Mesendoderm (in vitro differentiated cells): ENCODE measurements around the gene TTC23L.
A peak's percentile ranks its signal among the peaks of the same experiment; 100 is the strongest.

Experiments used
- DNase-seq: peaks from one replicate; pipeline ENCODE4 v3.0.0; 2013
- H2AK5ac ChIP-seq: 2 replicates; pipeline ENCODE4 v1.6.1; 2013; ENCODE audit warnings: low read length, inconsistent platforms
- H2BK120ac ChIP-seq: 2 replicates; pipeline ENCODE4 v1.6.1; 2013; ENCODE audit warnings: low read depth, mild to moderate bottlenecking, low read length, moderate library complexity, mixed read lengths
- H2BK15ac ChIP-seq: replicated peaks from 2 replicates; pipeline ENCODE4 v1.6.1; 2013; ENCODE audit warnings: low read depth, mild to moderate bottlenecking, moderate library complexity
- H2BK5ac ChIP-seq: 2 replicates; pipeline ENCODE4 v1.6.1; 2013; ENCODE audit warnings: low read length, inconsistent platforms
- H3K18ac ChIP-seq: 2 replicates; pipeline ENCODE4 v1.6.1; 2013; ENCODE audit warnings: mild to moderate bottlenecking, low read length, mixed read lengths
- H3K23ac ChIP-seq: one replicate; pipeline ENCODE4 v1.6.1; 2013; ENCODE audit warnings: low read length
- H3K27ac ChIP-seq: 2 replicates; pipeline ENCODE4 v1.5.1; 2013; ENCODE audit warnings: low read depth, mild to moderate bottlenecking, inconsistent platforms, low read length, moderate library complexity
- H3K27me3 ChIP-seq: 2 replicates; pipeline ENCODE4 v1.6.1; 2013; ENCODE audit warnings: low read length, control low read depth, mild to moderate bottlenecking, inconsistent platforms; ENCODE audit not compliant: insufficient read depth, poor library complexity
- H3K36me3 ChIP-seq: 2 replicates; pipeline ENCODE4 v1.6.1; 2013; ENCODE audit warnings: low read length, inconsistent platforms; ENCODE audit not compliant: control insufficient read depth, insufficient read depth
- H3K4ac ChIP-seq: one replicate; pipeline ENCODE4 v1.6.1; 2013; ENCODE audit warnings: low read depth, mild to moderate bottlenecking, low read length, moderate library complexity
- H3K4me1 ChIP-seq: 2 replicates; pipeline ENCODE4 v1.6.1; 2013; ENCODE audit warnings: low read depth, low read length, inconsistent platforms; ENCODE audit not compliant: control insufficient read depth
- H3K4me2 ChIP-seq: 2 replicates; pipeline ENCODE4 v1.6.1; 2013; ENCODE audit warnings: low read length
- H3K4me3 ChIP-seq: 2 replicates; pipeline ENCODE4 v1.5.1; 2013; ENCODE audit warnings: mild to moderate bottlenecking, low read length
- H3K56ac ChIP-seq: one replicate; pipeline ENCODE4 v1.6.1; 2013; ENCODE audit warnings: low read length
- H3K79me1 ChIP-seq: 2 replicates; pipeline ENCODE4 v1.6.1; 2013; ENCODE audit warnings: low read length, inconsistent platforms
- H3K79me2 ChIP-seq: 2 replicates; pipeline ENCODE4 v1.6.1; 2013; ENCODE audit warnings: mild to moderate bottlenecking, low read length; ENCODE audit not compliant: control insufficient read depth, insufficient read depth
- H3K9ac ChIP-seq: 2 replicates; pipeline ENCODE4 v1.6.1; 2013; ENCODE audit warnings: low read length, inconsistent platforms
- H4K5ac ChIP-seq: one replicate; pipeline ENCODE4 v1.6.1; 2013; ENCODE audit warnings: low read length
- H4K8ac ChIP-seq: one replicate; pipeline ENCODE4 v1.6.1; 2013; ENCODE audit warnings: low read depth, mild to moderate bottlenecking, control low read depth, low read length, moderate library complexity
- WGBS: extraction: QIAGEN DNeasy Blood & Tissue Kit; methylation state at CpG from one replicate; pipeline ENCODE4 v1.1.7; 2013; ENCODE audit warnings: low lambda C conversion rate, missing lambda C conversion rate; ENCODE audit not compliant: insufficient coverage; ENCODE audit errors: extremely low coverage; 5-methylcytosine and 5-hydroxymethylcytosine counted together

The TTC23L gene

DNA sequence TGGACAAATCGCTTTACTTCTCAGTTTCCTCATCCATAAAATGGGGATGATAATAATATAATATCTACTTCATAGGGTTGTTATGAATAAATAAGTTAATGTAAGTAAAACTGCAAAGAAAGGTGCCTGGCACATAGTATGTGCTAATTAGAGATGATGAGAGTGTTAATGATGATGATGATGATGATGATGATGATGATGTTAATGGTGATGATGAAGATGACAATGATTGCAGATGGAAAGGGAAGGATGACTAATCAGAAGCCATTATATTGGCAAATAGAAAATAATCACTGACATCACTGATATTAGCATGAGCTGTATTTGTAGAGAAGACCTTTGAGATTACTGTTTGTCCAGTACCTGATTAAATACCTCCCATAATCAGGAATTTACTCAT lies 55.8 kb downstream of the TTC23L start:
- no peak overlapping the region for H3K9ac ChIP-seq
- H4K8ac ChIP-seq = no peak overlapping the region
- no peak overlapping the region for H2BK5ac ChIP-seq
- no peak overlapping the region for H4K5ac ChIP-seq
- H3K36me3 ChIP-seq = no peaks in the 10 kb centered on the region
- H3K23ac ChIP-seq = no peak overlapping the region
- DNase-seq = no peak
- H3K79me1 ChIP-seq = no peaks in the 10 kb centered on the region
- WGBS = no CpG with 5 or more reads among the region's 1 CpG
- no peak overlapping the region for H2BK120ac ChIP-seq
- H3K4me2 ChIP-seq = no peak overlapping the region
- no peak overlapping the region for H3K4ac ChIP-seq
- no peaks in the 10 kb centered on the region for H3K4me1 ChIP-seq
- no peak overlapping the region for H3K18ac ChIP-seq
- no peaks in the 10 kb centered on the region for H3K27me3 ChIP-seq
- H2AK5ac ChIP-seq = no peak overlapping the region
- no peak overlapping the region for H2BK15ac ChIP-seq
- no peak overlapping the region for H3K56ac ChIP-seq
- H3K4me3 ChIP-seq = no peak overlapping the region
- no peaks in the 10 kb centered on the region for H3K79me2 ChIP-seq
- H3K27ac ChIP-seq = no peak overlapping the region

DNA sequence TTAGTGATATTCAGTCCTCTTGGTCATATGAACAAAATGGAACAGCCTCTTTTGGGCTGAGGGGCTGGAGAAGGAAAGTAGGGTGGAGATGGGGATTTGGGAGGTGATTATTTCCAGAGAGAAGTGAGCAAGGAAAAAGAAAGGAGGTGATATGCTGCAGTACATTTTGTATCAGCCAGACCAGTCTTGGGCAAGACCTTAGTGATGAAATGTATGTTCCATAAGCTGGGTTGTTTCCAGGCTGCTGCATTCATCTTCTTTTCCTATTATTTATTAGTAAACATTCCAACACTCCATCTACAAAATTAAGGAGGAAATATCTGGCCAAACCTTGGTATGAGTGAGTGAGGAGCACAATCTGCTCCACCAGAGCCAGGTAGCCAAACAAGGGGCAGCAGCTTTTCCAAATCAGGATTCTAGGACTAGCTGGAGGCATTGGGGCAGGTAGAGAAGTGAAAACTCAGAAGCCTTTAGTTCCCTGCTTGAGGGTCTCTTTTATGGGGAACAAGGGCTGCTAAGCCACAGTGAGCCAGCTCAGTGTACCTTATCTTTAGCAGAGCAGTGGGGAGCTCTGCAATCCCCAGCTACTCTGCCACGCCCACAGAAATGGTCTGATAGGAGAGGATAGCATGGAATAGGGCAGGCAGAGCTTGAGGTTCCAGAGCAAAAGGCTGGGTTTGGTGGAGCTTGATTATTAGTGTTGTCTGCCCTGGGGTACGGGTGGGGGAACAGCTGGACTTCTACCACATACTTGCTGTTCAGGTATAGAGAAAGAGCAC lies 56.9 kb downstream of the TTC23L start:
- Histone ChIP-seq H3K4ac (no peak overlapping the region), H3K56ac (no peak overlapping the region), H3K4me3 (no peak overlapping the region), H2BK120ac (no peak overlapping the region), H3K4me1 (no peaks in the 10 kb centered on the region), H3K79me1 (no peaks in the 10 kb centered on the region), H3K18ac (no peak overlapping the region), H3K27ac (no peak overlapping the region), H3K4me2 (no peak overlapping the region), H2BK15ac (no peak overlapping the region), H4K8ac (no peak overlapping the region), H3K27me3 (no peaks in the 10 kb centered on the region), H3K9ac (no peak overlapping the region), H4K5ac (no peak overlapping the region), H2BK5ac (no peak overlapping the region), H2AK5ac (no peak overlapping the region), H3K36me3 (no peaks in the 10 kb centered on the region), H3K23ac (no peak overlapping the region), H3K79me2 (no peaks in the 10 kb centered on the region)
- peak; percentile 58 for DNase-seq
- no CpG with 5 or more reads among the region's 2 CpGs for WGBS

DNA sequence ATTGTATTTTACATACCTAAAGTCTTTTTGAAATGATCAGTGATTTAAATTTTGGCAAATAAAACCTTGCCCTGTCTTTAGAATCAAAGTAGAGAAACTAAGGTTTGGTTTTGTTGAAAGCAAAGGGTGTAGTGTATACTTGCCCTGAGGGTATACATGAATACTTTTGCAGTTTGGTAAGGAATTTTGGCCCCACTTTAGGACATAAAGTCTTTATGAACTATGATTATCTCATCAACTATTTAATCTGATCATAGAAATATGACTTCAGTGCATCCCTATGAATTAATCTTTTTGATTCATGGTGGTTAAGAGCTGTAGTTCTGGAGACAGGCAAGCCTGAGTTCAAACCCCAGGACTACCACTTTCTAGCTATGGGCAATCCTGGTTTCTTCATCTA lies 58.7 kb downstream of the TTC23L start:
- no peaks in the 10 kb centered on the region for H3K27me3 ChIP-seq
- H3K4ac ChIP-seq = no peak overlapping the region
- no peak overlapping the region for H3K23ac ChIP-seq
- H3K79me1 ChIP-seq = no peaks in the 10 kb centered on the region
- no peak overlapping the region for H4K5ac ChIP-seq
- no peak overlapping the region for H3K4me2 ChIP-seq
- H4K8ac ChIP-seq = no peak overlapping the region
- no peak overlapping the region for H3K56ac ChIP-seq
- no peaks in the 10 kb centered on the region for H3K4me1 ChIP-seq
- H3K4me3 ChIP-seq = no peak overlapping the region
- no peak overlapping the region for H2BK5ac ChIP-seq
- no peak overlapping the region for H3K27ac ChIP-seq
- no peak overlapping the region for H3K18ac ChIP-seq
- no peak for DNase-seq
- H2BK120ac ChIP-seq = no peak overlapping the region
- no peak overlapping the region for H3K9ac ChIP-seq
- no peaks in the 10 kb centered on the region for H3K79me2 ChIP-seq
- H3K36me3 ChIP-seq = no peaks in the 10 kb centered on the region
- no peak overlapping the region for H2BK15ac ChIP-seq
- H2AK5ac ChIP-seq = no peak overlapping the region

DNA sequence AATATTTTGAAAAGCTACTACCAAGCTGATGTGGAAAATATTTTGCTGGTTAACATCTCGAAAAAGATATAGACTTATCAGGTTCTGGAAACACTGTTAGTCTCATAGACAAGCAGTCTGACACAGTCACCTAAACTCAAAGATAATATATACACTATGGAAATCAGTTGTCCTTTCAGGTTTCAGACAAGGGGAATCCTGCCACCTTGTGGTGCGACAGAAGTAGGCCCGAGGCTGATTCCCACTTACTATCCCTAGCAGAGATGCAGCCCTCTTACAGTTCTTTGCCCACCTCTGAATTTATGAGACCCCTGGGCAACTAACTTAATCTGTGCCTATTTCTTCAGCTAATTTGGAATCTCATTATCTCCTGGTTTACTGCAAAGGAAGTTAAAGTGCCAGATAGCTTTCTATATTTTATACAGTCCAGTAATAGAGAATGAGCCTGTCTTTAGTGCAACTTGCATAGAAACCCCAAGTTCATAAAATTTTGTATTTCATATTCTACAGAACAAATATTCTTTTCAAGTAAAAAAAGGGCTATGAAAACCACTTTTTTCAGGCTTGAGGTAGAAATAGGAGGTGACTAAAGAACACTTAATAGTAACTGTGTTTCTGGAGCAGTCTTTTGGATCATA lies 59.4 kb downstream of the TTC23L start:
- H2BK120ac ChIP-seq = no peak overlapping the region
- no CpG with 5 or more reads among the region's 3 CpGs for WGBS
- DNase-seq = peak; percentile 71

DNA sequence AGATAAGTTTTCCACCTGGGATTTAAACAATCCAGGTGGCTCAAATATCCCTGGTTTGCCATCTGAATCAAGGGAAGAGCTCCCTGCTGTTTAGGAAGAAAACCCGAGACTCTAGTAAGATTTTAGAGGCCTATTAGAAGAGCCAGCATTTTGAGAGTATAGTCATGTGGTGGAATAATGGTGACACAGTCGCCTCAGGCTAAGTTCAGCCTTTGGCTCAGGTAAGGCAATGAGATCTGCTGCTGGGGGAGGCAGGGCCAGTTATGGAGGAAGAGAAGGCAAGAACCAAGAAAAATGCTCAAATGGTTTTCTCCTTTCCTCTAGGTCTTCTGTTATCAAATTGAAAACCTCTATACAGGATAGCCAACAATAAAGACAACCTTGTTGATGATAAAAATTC lies 60.1 kb downstream of the TTC23L start:
- no peak overlapping the region for H3K27ac ChIP-seq
- no peak overlapping the region for H4K5ac ChIP-seq
- H3K79me1 ChIP-seq = no peaks in the 10 kb centered on the region
- no peaks in the 10 kb centered on the region for H3K36me3 ChIP-seq
- no peak overlapping the region for H3K4me2 ChIP-seq
- no peak overlapping the region for H4K8ac ChIP-seq
- H2AK5ac ChIP-seq = no peak overlapping the region
- no peaks in the 10 kb centered on the region for H3K27me3 ChIP-seq
- no peak overlapping the region for H2BK120ac ChIP-seq
- H2BK15ac ChIP-seq = no peak overlapping the region
- no peak overlapping the region for H3K4me3 ChIP-seq
- no peak overlapping the region for H3K18ac ChIP-seq
- DNase-seq = no peak
- no peak overlapping the region for H3K23ac ChIP-seq
- H3K9ac ChIP-seq = no peak overlapping the region
- no peak overlapping the region for H3K4ac ChIP-seq
- no peak overlapping the region for H3K56ac ChIP-seq
- no peaks in the 10 kb centered on the region for H3K4me1 ChIP-seq
- H2BK5ac ChIP-seq = no peak overlapping the region
- H3K79me2 ChIP-seq = no peaks in the 10 kb centered on the region
- no CpG with 5 or more reads among the region's 2 CpGs for WGBS

More for the DNA sequence above, 59.4 kb downstream of the TTC23L start:
- Histone ChIP-seq H3K4me1 (no peaks in the 10 kb centered on the region), H3K23ac (no peak overlapping the region), H4K8ac (no peak overlapping the region), H4K5ac (no peak overlapping the region), H3K4me2 (no peak overlapping the region), H2AK5ac (no peak overlapping the region), H2BK15ac (no peak overlapping the region), H3K4me3 (no peak overlapping the region), H3K18ac (no peak overlapping the region), H3K56ac (no peak overlapping the region), H3K27ac (no peak overlapping the region), H2BK5ac (no peak overlapping the region), H3K9ac (no peak overlapping the region), H3K79me2 (no peaks in the 10 kb centered on the region), H3K79me1 (no peaks in the 10 kb centered on the region), H3K4ac (no peak overlapping the region), H3K27me3 (no peaks in the 10 kb centered on the region), H3K36me3 (no peaks in the 10 kb centered on the region)

DNA sequence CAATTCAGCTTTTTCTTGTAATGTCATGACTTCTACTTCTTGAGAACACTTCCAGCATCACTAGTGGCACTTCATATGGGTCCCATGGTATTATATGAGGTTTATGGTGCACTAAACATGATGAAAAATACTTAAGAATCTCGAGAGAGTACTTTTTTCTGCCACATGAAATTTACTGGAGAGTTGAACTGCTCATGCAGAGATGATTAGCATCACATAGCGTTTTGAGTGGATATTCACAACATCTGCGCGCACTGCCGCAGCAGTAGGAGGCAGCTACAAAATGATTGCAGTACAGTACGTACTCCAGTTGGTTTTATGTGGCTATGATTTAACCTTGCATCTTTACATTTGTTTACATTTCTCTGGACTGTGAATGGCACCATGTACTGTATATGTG lies 61.7 kb downstream of the TTC23L start:
- Histone ChIP-seq H4K8ac (no peak overlapping the region), H3K79me1 (no peaks in the 10 kb centered on the region), H3K27me3 (no peaks in the 10 kb centered on the region), H3K27ac (no peak overlapping the region), H3K4ac (no peak overlapping the region), H4K5ac (no peak overlapping the region), H3K79me2 (no peaks in the 10 kb centered on the region), H2BK120ac (no peak overlapping the region), H3K18ac (no peak overlapping the region), H3K36me3 (no peaks in the 10 kb centered on the region), H3K4me3 (no peak overlapping the region), H3K23ac (no peak overlapping the region), H2BK15ac (no peak overlapping the region), H2AK5ac (no peak overlapping the region), H3K4me2 (no peak overlapping the region), H2BK5ac (no peak overlapping the region), H3K56ac (no peak overlapping the region), H3K9ac (no peak overlapping the region), H3K4me1 (no peaks in the 10 kb centered on the region)
- WGBS = no CpG with 5 or more reads among the region's 6 CpGs
- DNase-seq = no peak
